ENCODE results near the gene OARD1. TPM values are rescaled to one million over a fixed set of nuclear protein-coding genes. Genes with fewer than 3 reads are reported as not detected.
"Not testable (repeated sequence)": the region's sequence is repeated elsewhere in the genome, so short reads cannot be mapped to it uniquely, and the experiment has no call there.

Gene OARD1
- 10 to 100 TPM in 3 of 4 donors, 1 to 10 TPM in 1; 8.6 to 30.0 (median 16.1) TPM for total RNA-seq

GRCh38 chr6:41071923-41072835 is at the start of gene OARD1:
Gene OARD1, minus strand, starts transcription at chr6:41072356. Its CDS starts 722 bp downstream, at chr6:41071634.
- intact Hi-C loops (cut with DNase I): no loop called here
- TF ChIP-seq CTCF (IDR thresholded peaks at IDR 0.05) (peak in 4 of 6 experiments; percentile 24 to 38 (median 34)), POLR2A (IDR thresholded peaks at IDR 0.05) (peak in 2 of 4 donors; percentile 73 to 79)
- Histone ChIP-seq H3K4me3 (peak within 1 kb of the TSS; percentile 89 to 91 (median 89)), H3K27me3 (no peaks in the 10 kb centered on the region), H3K9me3 (no peaks in the 10 kb centered on the region), H3K27ac (peak within 1 kb of the TSS; percentile 99), H3K4me1 (peaks cover 9 to 45% (median 15%) of the 10 kb centered on the region in 3 donors), H3K36me3 (peaks cover 0 to 33% (median 0%) of the 10 kb centered on the region in 3 donors)
- peak; percentile 99 for DNase-seq
- WGBS, 2 donors: 0% methylated on average over 1 of the region's 63 CpGs; no CpG with 5 or more reads in 1 of the 2 donors

GRCh38 chr6:41120058-41120457 is 47.9 kb upstream of the OARD1 start:
- DNase-seq: no peak
- H3K27ac ChIP-seq: no peak overlapping the region
- intact Hi-C loops (cut with DNase I): no loop called here
- H3K36me3 ChIP-seq: peaks cover 0 to 13% (median 0%) of the 10 kb centered on the region in 3 donors
- H3K9me3 ChIP-seq: no peaks in the 10 kb centered on the region
- TF ChIP-seq CTCF (IDR thresholded peaks at IDR 0.05) (no peak), POLR2A (IDR thresholded peaks at IDR 0.05) (no peak)
- H3K27me3 ChIP-seq: no peaks in the 10 kb centered on the region
- no peaks in the 10 kb centered on the region for H3K4me1 ChIP-seq
- H3K4me3 ChIP-seq: no peak overlapping the region
- WGBS, 2 donors: 47 to 79% methylated on average over 1 of the region's 1 CpG

GRCh38 chr6:41119508-41119907 is 47.4 kb upstream of the OARD1 start:
- WGBS, 2 donors: 48 to 59% methylated on average over 1 of the region's 1 CpG
- DNase-seq: no peak

GRCh38 chr6:41115027-41115426 is 42.9 kb upstream of the OARD1 start:
- H3K27ac ChIP-seq; H3K4me3 ChIP-seq; H3K9me3 ChIP-seq; H3K4me1 ChIP-seq; H3K36me3 ChIP-seq; H3K27me3 ChIP-seq; intact Hi-C loops (cut with DNase I); DNase-seq: not testable (repeated sequence)
- WGBS, 2 donors: 85 to 93% methylated on average over 2 of the region's 2 CpGs

More at GRCh38 chr6:41119508-41119907, 47.4 kb upstream of the OARD1 start:
- TF ChIP-seq POLR2A (IDR thresholded peaks at IDR 0.05) (no peak), CTCF (IDR thresholded peaks at IDR 0.05) (no peak)
- no peak overlapping the region for H3K27ac ChIP-seq
- H3K27me3 ChIP-seq: no peaks in the 10 kb centered on the region
- no peaks in the 10 kb centered on the region for H3K4me1 ChIP-seq
- H3K4me3 ChIP-seq: no peak overlapping the region
- H3K9me3 ChIP-seq: no peaks in the 10 kb centered on the region
- intact Hi-C loops (cut with DNase I): no loop called here
- H3K36me3 ChIP-seq: peaks cover 0 to 13% (median 0%) of the 10 kb centered on the region in 3 donors

GRCh38 chr6:41111017-41111416 is 38.9 kb upstream of the OARD1 start:
- H3K4me1 ChIP-seq: no peaks in the 10 kb centered on the region
- H3K27me3 ChIP-seq: no peaks in the 10 kb centered on the region
- intact Hi-C loops (cut with DNase I): no loop called here
- peaks cover 0 to 6% (median 0%) of the 10 kb centered on the region in 3 donors for H3K36me3 ChIP-seq
- no peak overlapping the region for H3K27ac ChIP-seq
- DNase-seq: no peak
- no peak overlapping the region for H3K4me3 ChIP-seq
- 19 to 82% methylated on average over 2 to 3 of the region's 3 CpGs for WGBS, 2 donors
- no peaks in the 10 kb centered on the region for H3K9me3 ChIP-seq
- TF ChIP-seq CTCF (IDR thresholded peaks at IDR 0.05) (no peak), POLR2A (IDR thresholded peaks at IDR 0.05) (no peak)

Measured in esophagus squamous epithelium (tissue), 5 donors.